PC-9 (cell line): ENCODE results near the gene HOOK2. TPM values are rescaled to one million over a fixed set of nuclear protein-coding genes. Genes with fewer than 3 reads are reported as not detected.

ENCODE experiments used
- BruUV-seq: library from RNA; stranded (reverse); fragments of 400-500 nt; replicated peaks from 2 replicates; lab custom pipeline; 2021; lab: Mats Ljungman, UMichigan
- CTCF ChIA-PET: fragments of 300-600 bp; sonication (Branson Sonifier 250); formaldehyde crosslinking; loops from one replicate; lab custom pipeline; 2022; ENCODE audit warnings: antibody characterized with exemption; lab: Charles Lee
- POLR2A ChIA-PET: fragments of 300-600 bp; sonication (Branson Sonifier 250); formaldehyde crosslinking; loops from one replicate; lab custom pipeline; 2022; ENCODE audit warnings: antibody characterized with exemption; ENCODE audit not compliant: unreplicated experiment; lab: Charles Lee
- DNase-seq, 2 experiments: peaks; one replicate each; pipeline versions ENCODE4 v3.0.0 to v3.0.0-alpha.2; 2015 to 2022; ENCODE audit warnings: mixed read lengths in 1 of 2
- H2AFZ ChIP-seq: fragments of 200-600 bp; sonication (generic); 2 replicates; pipeline ENCODE4 v1.8.1; 2017; ENCODE audit warnings: antibody characterized with exemption
- H3F3A ChIP-seq: fragments of 200-600 bp; sonication (generic); 2 replicates; pipeline ENCODE4 v1.8.1; 2017; ENCODE audit warnings: antibody characterized with exemption, mild to moderate bottlenecking, low read depth; ENCODE audit not compliant: insufficient read depth
- H3K27ac ChIP-seq: fragments of 200-600 bp; sonication (generic); 2 replicates; pipeline ENCODE4 v1.6.1; 2016; ENCODE audit warnings: mixed run types
- H3K27me3 ChIP-seq: fragments of 200-600 bp; sonication (generic); 2 replicates; pipeline ENCODE4 v1.6.1; 2016; ENCODE audit warnings: low read depth, mixed run types; ENCODE audit not compliant: insufficient read depth
- H3K36me3 ChIP-seq: fragments of 200-600 bp; sonication (generic); 2 replicates; pipeline ENCODE4 v1.6.1; 2016; ENCODE audit warnings: low read depth, mixed run types
- H3K4me1 ChIP-seq: fragments of 200-600 bp; sonication (generic); replicated peaks from 2 replicates; pipeline ENCODE4 v1.6.1; 2016; ENCODE audit warnings: mixed run types; ENCODE audit not compliant: insufficient read depth
- H3K4me2 ChIP-seq: fragments of 200-600 bp; sonication (generic); 2 replicates; pipeline ENCODE4 v1.6.1; 2017; ENCODE audit warnings: mixed run types
- H3K4me3 ChIP-seq: fragments of 200-600 bp; sonication (generic); 2 replicates; pipeline ENCODE4 v1.6.1; 2016; ENCODE audit warnings: mixed run types
- H3K79me2 ChIP-seq: fragments of 200-600 bp; sonication (generic); 2 replicates; pipeline ENCODE4 v1.6.1; 2017; ENCODE audit warnings: low read depth, mixed run types
- H3K9me2 ChIP-seq: fragments of 200-600 bp; sonication (generic); 2 replicates; pipeline ENCODE4 v1.8.1; 2017; ENCODE audit warnings: mild to moderate bottlenecking; ENCODE audit not compliant: insufficient read depth
- H3K9me3 ChIP-seq: fragments of 200-600 bp; sonication (generic); 2 replicates; pipeline ENCODE4 v1.8.1; 2016; ENCODE audit warnings: low read depth; ENCODE audit not compliant: insufficient read depth
- H4K20me1 ChIP-seq: fragments of 200-600 bp; sonication (generic); 2 replicates; pipeline ENCODE4 v1.8.1; 2017; ENCODE audit not compliant: insufficient read depth
- EZH2 ChIP-seq: fragments of 200-600 bp; sonication (generic); IDR thresholded peaks from 2 replicates; pipeline ENCODE4 v1.8.0; 2017; ENCODE audit warnings: antibody characterized with exemption, low read depth
- intact Hi-C: fragments of 100-400 bp; cut with micrococcal nuclease; formaldehyde crosslinking; loops from one replicate; pipeline ENCODE4 v1.10.0; 2022; ENCODE audit not compliant: unreplicated experiment
- total RNA-seq: library from RNA; stranded (reverse); gene quantifications from 2 replicates; pipeline ENCODE4 v1.2.3, GENCODE V29; 2021
- TF ChIP-seq, protein P1 (sequence below): fragments of 200-600 bp; sonication (generic); conservative IDR thresholded peaks from 2 replicates; pipeline ENCODE4 v1.6.1; 2017; ENCODE audit warnings: mixed run types, antibody characterized with exemption, mild to moderate bottlenecking, moderate library complexity

Gene HOOK2
- total RNA-seq, 1 experiment from 2014 or later: 109 TPM

- Histone ChIP-seq H3K79me2 (peaks cover 45% of the 10 kb centered on the region), H4K20me1 (no peaks in the 10 kb centered on the region), H3K4me3 (peak overlapping the region; percentile 59), H3K27ac (peak overlapping the region; percentile 51), H3K4me2 (peak overlapping the region; percentile 78), H3K9me2 (no peaks in the 10 kb centered on the region), H3K4me1 (peaks cover 57% of the 10 kb centered on the region), H3K36me3 (no peaks in the 10 kb centered on the region), H3F3A (peaks cover 68% of the 10 kb centered on the region), H2AFZ (peak overlapping the region; percentile 69), H3K27me3 (no peaks in the 10 kb centered on the region), H3K9me3 (no peaks in the 10 kb centered on the region)
- BruUV-seq: no TSS peak
- POLR2A ChIA-PET: interaction anchor here (0.7 to 2.5 kb wide), 3 partner anchors 11 to 22 kb away, joined by 3 to 59 read pairs (median 18); partner anchors contain the start of gene JUNB
- DNase-seq: peak; percentile 74 to 81
- intact Hi-C loops: loop anchor here (5.0 kb wide), 1 partner anchor 374 kb away; the partner anchor contains the start of genes IER2 and STX10
- TF ChIP-seq EZH2: no peak
- TF ChIP-seq, protein P1, sequence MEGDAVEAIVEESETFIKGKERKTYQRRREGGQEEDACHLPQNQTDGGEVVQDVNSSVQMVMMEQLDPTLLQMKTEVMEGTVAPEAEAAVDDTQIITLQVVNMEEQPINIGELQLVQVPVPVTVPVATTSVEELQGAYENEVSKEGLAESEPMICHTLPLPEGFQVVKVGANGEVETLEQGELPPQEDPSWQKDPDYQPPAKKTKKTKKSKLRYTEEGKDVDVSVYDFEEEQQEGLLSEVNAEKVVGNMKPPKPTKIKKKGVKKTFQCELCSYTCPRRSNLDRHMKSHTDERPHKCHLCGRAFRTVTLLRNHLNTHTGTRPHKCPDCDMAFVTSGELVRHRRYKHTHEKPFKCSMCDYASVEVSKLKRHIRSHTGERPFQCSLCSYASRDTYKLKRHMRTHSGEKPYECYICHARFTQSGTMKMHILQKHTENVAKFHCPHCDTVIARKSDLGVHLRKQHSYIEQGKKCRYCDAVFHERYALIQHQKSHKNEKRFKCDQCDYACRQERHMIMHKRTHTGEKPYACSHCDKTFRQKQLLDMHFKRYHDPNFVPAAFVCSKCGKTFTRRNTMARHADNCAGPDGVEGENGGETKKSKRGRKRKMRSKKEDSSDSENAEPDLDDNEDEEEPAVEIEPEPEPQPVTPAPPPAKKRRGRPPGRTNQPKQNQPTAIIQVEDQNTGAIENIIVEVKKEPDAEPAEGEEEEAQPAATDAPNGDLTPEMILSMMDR: no peak
- CTCF ChIA-PET: interaction anchor here (0.6 to 2.2 kb wide), 4 partner anchors 14 to 94 kb away, joined by 3 to 15 read pairs (median 10); partner anchors contain the start of gene JUNB
Observed at GRCh38 chr19:12778017-12778904, 2.9 kb upstream of the HOOK2 start.

DNA sequence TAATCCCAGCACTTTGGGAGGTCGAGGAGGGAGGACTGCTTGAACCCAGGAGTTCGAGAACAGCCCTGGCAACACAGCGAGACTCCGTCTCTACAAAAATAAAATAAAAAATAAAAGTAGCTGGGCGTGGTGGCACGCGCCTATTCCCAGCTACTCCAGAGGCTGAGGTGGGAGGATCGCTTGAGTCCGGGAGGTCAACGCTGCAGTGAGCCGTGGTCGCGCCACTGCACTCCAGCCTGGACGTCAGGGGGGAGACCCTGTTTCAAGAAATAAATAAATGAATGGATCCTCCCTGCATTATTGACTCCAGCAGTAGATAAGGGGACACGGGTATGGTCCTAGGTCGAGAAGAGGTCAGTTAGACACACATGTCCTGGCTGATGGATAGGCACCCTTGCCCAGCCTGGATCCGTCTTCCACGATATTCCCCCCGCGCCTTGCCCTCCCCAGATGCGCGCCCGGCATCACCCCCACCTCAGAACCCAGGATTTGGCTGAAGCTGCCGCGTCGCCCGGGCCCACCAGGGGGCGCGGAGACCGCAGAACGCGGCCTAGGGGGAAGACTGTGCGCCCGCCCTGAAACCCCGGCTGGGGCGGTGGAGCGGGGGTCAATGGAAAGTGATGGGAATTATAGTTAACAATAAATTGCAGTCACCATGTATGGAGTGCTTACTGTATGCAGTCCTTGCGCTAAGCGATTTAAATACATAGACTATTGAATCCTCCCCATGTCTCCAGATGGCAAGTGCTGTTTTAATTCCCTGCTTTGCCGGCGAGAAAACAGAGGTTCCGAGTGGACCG, 2.1 kb upstream of the HOOK2 start:
- intact Hi-C loops: loop anchor here (1.0 to 5.0 kb wide), 2 partner anchors 19 to 375 kb away; partner anchors contain the start of genes IER2 and STX10
- H3K27me3 ChIP-seq: no peaks in the 10 kb centered on the region
- H4K20me1 ChIP-seq: no peaks in the 10 kb centered on the region
- peak overlapping the region; percentile 78 for H3K4me2 ChIP-seq
- H3K27ac ChIP-seq: peak overlapping the region; percentile 51
- peaks cover 66% of the 10 kb centered on the region for H3F3A ChIP-seq
- peaks cover 54% of the 10 kb centered on the region for H3K4me1 ChIP-seq
- H3K9me3 ChIP-seq: no peaks in the 10 kb centered on the region
- peak overlapping the region; percentile 59 for H3K4me3 ChIP-seq
- BruUV-seq: no TSS peak
- H2AFZ ChIP-seq: peak overlapping the region; percentile 69
- DNase-seq: peak; percentile 63 to 85
- H3K36me3 ChIP-seq: no peaks in the 10 kb centered on the region
- no peaks in the 10 kb centered on the region for H3K9me2 ChIP-seq
- H3K79me2 ChIP-seq: peaks cover 53% of the 10 kb centered on the region
- no peak for TF ChIP-seq EZH2
- TF ChIP-seq, protein P1: peak; percentile 99
- ChIA-PET CTCF (interaction anchor here (1.5 to 2.2 kb wide), 3 partner anchors 15 to 24 kb away, joined by 3 to 11 read pairs (median 8); partner anchors contain the start of gene JUNB), POLR2A (interaction anchor here (0.6 to 2.5 kb wide), 6 partner anchors 9 to 54 kb away, joined by 3 to 59 read pairs (median 4); partner anchors contain the start of gene JUNB)

GRCh38 chr19:12773571-12773970, 1.8 kb downstream of the HOOK2 start:
- no peaks in the 10 kb centered on the region for H3K9me3 ChIP-seq
- peaks cover 37% of the 10 kb centered on the region for H3K79me2 ChIP-seq
- H3K4me2 ChIP-seq: peak overlapping the region; percentile 95
- BruUV-seq: no TSS peak
- H3K9me2 ChIP-seq: no peaks in the 10 kb centered on the region
- H3K4me3 ChIP-seq: peak overlapping the region; percentile 70; the same call in 1 of the 2 replicates
- H4K20me1 ChIP-seq: 0 out of 2 replicates have a peak, but pooled peaks cover 3% of the 10 kb centered on the region
- ChIA-PET POLR2A (interaction anchor here (1.1 kb wide), 1 partner anchor 22 kb away, joined by 5 read pairs; no protein-coding TSS in a partner anchor), CTCF (interaction anchor here (1.0 to 1.3 kb wide), 2 partner anchors 7 to 23 kb away, joined by 4 to 6 read pairs; no protein-coding TSS in a partner anchor)
- H3K27ac ChIP-seq: peak overlapping the region; percentile 45
- peaks cover 55% of the 10 kb centered on the region for H3F3A ChIP-seq
- 0 out of 2 replicates have a peak, but pooled peaks cover 7% of the 10 kb centered on the region for H3K36me3 ChIP-seq
- H3K27me3 ChIP-seq: no peaks in the 10 kb centered on the region
- TF ChIP-seq, protein P1: peak; percentile 46; the same call in 1 of the 2 replicates
- TF ChIP-seq EZH2: no peak
- H2AFZ ChIP-seq: no peak overlapping the region
- DNase-seq: peak in 1 of 2 experiments; percentile 50
- intact Hi-C loops: no loop called here
- peaks cover 26% of the 10 kb centered on the region for H3K4me1 ChIP-seq
